ENCODE measurements around the gene VAV2. TPM values are rescaled to one million over a fixed set of nuclear protein-coding genes. Genes with fewer than 3 reads are reported as not detected.

The VAV2 gene
- total RNA-seq (2014; rRNA removed; shearing (Covaris generic)): 24.0 and 28.0 TPM in 2 replicates

GRCh38 chr9:133991964-133992779 is at the start of gene VAV2:
Gene VAV2 (minus strand): TSS chr9:133992324. CDS start chr9:133992278, 46 bp downstream.
- DNase-seq: peak; percentile 64 to 72
- Histone ChIP-seq H3K27me3 (no peaks in the 10 kb centered on the region), H3K9me3 (replicated peaks) (no peaks in the 10 kb centered on the region), H3K4me1 (peaks cover 24% of the 10 kb centered on the region), H3K36me3 (no peaks in the 10 kb centered on the region), H3K4me3 (peak within 1 kb of the TSS; percentile 85), H3K27ac (peak within 1 kb of the TSS; percentile 83)

- peaks cover 3% of the 10 kb centered on the region; the same call in 1 of the 2 replicates for H3K9me3 ChIP-seq (replicated peaks)
- peaks cover 17% of the 10 kb centered on the region for H3K4me1 ChIP-seq
- H3K4me3 ChIP-seq: no peak overlapping the region
- no peaks in the 10 kb centered on the region for H3K27me3 ChIP-seq
- H3K36me3 ChIP-seq: peaks cover 89% of the 10 kb centered on the region
- no peak overlapping the region for H3K27ac ChIP-seq
- no peak for DNase-seq
These were observed 49.5 kb upstream of the VAV2 start for GRCh38 chr9:134041649-134041962.

- Histone ChIP-seq H3K27me3 (no peaks in the 10 kb centered on the region), H3K36me3 (peaks cover 89% of the 10 kb centered on the region), H3K4me3 (no peak overlapping the region), H3K4me1 (peaks cover 17% of the 10 kb centered on the region), H3K27ac (no peak overlapping the region), H3K9me3 (replicated peaks) (peaks cover 3% of the 10 kb centered on the region; the same call in 1 of the 2 replicates)
- DNase-seq: peak; percentile 76 to 78
These were observed 48.9 kb upstream of the VAV2 start for GRCh38 chr9:134040781-134041648.

GRCh38 chr9:134040176-134040565 is 48.0 kb upstream of the VAV2 start:
- DNase-seq: no peak
- no peak overlapping the region for H3K27ac ChIP-seq
- H3K27me3 ChIP-seq: no peaks in the 10 kb centered on the region
- H3K36me3 ChIP-seq: peaks cover 89% of the 10 kb centered on the region
- peaks cover 17% of the 10 kb centered on the region for H3K4me1 ChIP-seq
- H3K4me3 ChIP-seq: no peak overlapping the region
- H3K9me3 ChIP-seq (replicated peaks): peaks cover 3% of the 10 kb centered on the region; the same call in 1 of the 2 replicates

GRCh38 chr9:134039386-134040175 is 47.5 kb upstream of the VAV2 start:
- Histone ChIP-seq H3K4me1 (peaks cover 17% of the 10 kb centered on the region), H3K27me3 (no peaks in the 10 kb centered on the region), H3K4me3 (no peak overlapping the region), H3K9me3 (replicated peaks) (peaks cover 3% of the 10 kb centered on the region; the same call in 1 of the 2 replicates), H3K36me3 (peaks cover 89% of the 10 kb centered on the region), H3K27ac (no peak overlapping the region)
- no peak for DNase-seq

GRCh38 chr9:134037641-134038040 is 45.5 kb upstream of the VAV2 start:
- Histone ChIP-seq H3K27ac (no peak overlapping the region), H3K36me3 (peaks cover 84% of the 10 kb centered on the region), H3K4me3 (no peak overlapping the region), H3K9me3 (replicated peaks) (peaks cover 3% of the 10 kb centered on the region; the same call in 1 of the 2 replicates), H3K4me1 (peaks cover 17% of the 10 kb centered on the region), H3K27me3 (no peaks in the 10 kb centered on the region)
- no peak for DNase-seq

- no peak overlapping the region for H3K4me3 ChIP-seq
- DNase-seq: no peak
- peaks cover 92% of the 10 kb centered on the region for H3K36me3 ChIP-seq
- no peaks in the 10 kb centered on the region for H3K27me3 ChIP-seq
- 0 out of 2 replicates have a peak, but pooled peaks cover 3% of the 10 kb centered on the region for H3K9me3 ChIP-seq (replicated peaks)
- peaks cover 10% of the 10 kb centered on the region for H3K4me1 ChIP-seq
- no peak overlapping the region for H3K27ac ChIP-seq
These were observed 44.0 kb upstream of the VAV2 start for GRCh38 chr9:134036130-134036529.

- H3K4me1 ChIP-seq: peaks cover 2% of the 10 kb centered on the region; the same call in 1 of the 2 replicates
- peaks cover 92% of the 10 kb centered on the region for H3K36me3 ChIP-seq
- DNase-seq: no peak
- no peaks in the 10 kb centered on the region for H3K27me3 ChIP-seq
- H3K27ac ChIP-seq: no peak overlapping the region
- H3K9me3 ChIP-seq (replicated peaks): 0 out of 2 replicates have a peak, but pooled peaks cover 3% of the 10 kb centered on the region
- H3K4me3 ChIP-seq: no peak overlapping the region
These were observed 43.2 kb upstream of the VAV2 start for GRCh38 chr9:134035041-134036039.

- Histone ChIP-seq H3K36me3 (peaks cover 89% of the 10 kb centered on the region), H3K27me3 (no peaks in the 10 kb centered on the region), H3K4me1 (no peaks in the 10 kb centered on the region), H3K27ac (no peak overlapping the region), H3K4me3 (no peak overlapping the region), H3K9me3 (replicated peaks) (0 out of 2 replicates have a peak, but pooled peaks cover 3% of the 10 kb centered on the region)
- DNase-seq: no peak
These were observed 42.3 kb upstream of the VAV2 start for GRCh38 chr9:134034215-134035040.

- DNase-seq: no peak
- no peak overlapping the region for H3K27ac ChIP-seq
- no peak overlapping the region for H3K4me3 ChIP-seq
These were observed 41.5 kb upstream of the VAV2 start for GRCh38 chr9:134033516-134034214.

GRCh38 chr9:134032456-134033222 is 40.5 kb upstream of the VAV2 start:
- H3K4me3 ChIP-seq: no peak overlapping the region
- no peaks in the 10 kb centered on the region for H3K4me1 ChIP-seq
- DNase-seq: no peak
- 0 out of 2 replicates have a peak, but pooled peaks cover under 1% of the 10 kb centered on the region for H3K9me3 ChIP-seq (replicated peaks)
- peaks cover 77% of the 10 kb centered on the region for H3K36me3 ChIP-seq
- no peak overlapping the region for H3K27ac ChIP-seq
- no peaks in the 10 kb centered on the region for H3K27me3 ChIP-seq

More at GRCh38 chr9:134033516-134034214, 41.5 kb upstream of the VAV2 start:
- Histone ChIP-seq H3K36me3 (peaks cover 87% of the 10 kb centered on the region), H3K4me1 (no peaks in the 10 kb centered on the region), H3K27me3 (no peaks in the 10 kb centered on the region), H3K9me3 (replicated peaks) (0 out of 2 replicates have a peak, but pooled peaks cover 3% of the 10 kb centered on the region)

- Histone ChIP-seq H3K4me3 (no peak overlapping the region), H3K27me3 (no peaks in the 10 kb centered on the region), H3K27ac (no peak overlapping the region), H3K4me1 (no peaks in the 10 kb centered on the region), H3K9me3 (replicated peaks) (no peaks in the 10 kb centered on the region), H3K36me3 (peaks cover 68% of the 10 kb centered on the region)
- no peak for DNase-seq
These were observed 39.7 kb upstream of the VAV2 start for GRCh38 chr9:134031783-134032182.

All from SJCRH30 (cell line).